Measurements from ENCODE around the gene PLEKHB2. TPM values are rescaled to one million over a fixed set of nuclear protein-coding genes. Genes with fewer than 3 reads are reported as not detected.

Gene PLEKHB2
- total and polyA plus RNA-seq, 10 of the 15 experiments (the other 5 are each of a cell fraction or from before 2014, with no cell fraction given), result 12.3 to 55.6 (median 26.2) TPM

GRCh38 chr2:131105950-131106801, 1.0 kb downstream of the PLEKHB2 start (continued):
- TF ChIP-seq ZNF592 (IDR thresholded peaks at IDR 0.05) (no peak), RUNX3 (IDR thresholded peaks at IDR 0.05; ENCODE audit: low read length) (no peak; the same call in 1 of the 2 replicates), TAF1 (IDR thresholded peaks at IDR 0.05; ENCODE audit: borderline replicate concordance, low read depth, low read length) (no peak), FOXK2 (IDR thresholded peaks at IDR 0.05) (peak; percentile 74), SMARCA5 (IDR thresholded peaks at IDR 0.05) (no peak), NFXL1 (IDR thresholded peaks at IDR 0.05; ENCODE audit: borderline replicate concordance) (no peak), STAT1 (conservative IDR thresholded peaks at IDR 0.05) (no peak), EED (IDR thresholded peaks at IDR 0.05; ENCODE audit: low read depth) (no peak), EZH2 (IDR thresholded peaks at IDR 0.05; ENCODE audit: borderline replicate concordance, control insufficient read depth, low read depth, low read length) (no peak), BRCA1 (IDR thresholded peaks at IDR 0.05; ENCODE audit: low read depth, low read length) (no peak), POLR2AphosphoS5 (IDR thresholded peaks at IDR 0.05; ENCODE audit: low read length) (peak; percentile 30; the same call in 1 of the 2 replicates), ZNF274 (IDR thresholded peaks at IDR 0.05; ENCODE audit: insufficient read depth, insufficient read length) (no peak), SUPT20H (IDR thresholded peaks at IDR 0.05; ENCODE audit: borderline replicate concordance, control insufficient read depth, low read depth, low read length) (no peak), CTCF (IDR thresholded peaks at IDR 0.05 in 2 of 3, conservative IDR thresholded peaks at IDR 0.05 in 1 of 3; ENCODE audit: control insufficient read depth in 2 of 3, extremely low read depth in 1 of 3, insufficient read depth in 1 of 3, low read depth in 3 of 3, low read length in 3 of 3) (no peak), SIX5 (IDR thresholded peaks at IDR 0.05; ENCODE audit: low read depth, low read length, severe bottlenecking) (no peak), MEF2B (IDR thresholded peaks at IDR 0.05; ENCODE audit: partially characterized antibody, poor library complexity, severe bottlenecking) (peak; percentile 6), SMAD1 (IDR thresholded peaks at IDR 0.05; ENCODE audit: low read depth, partially characterized antibody) (no peak), ZBED1 (IDR thresholded peaks at IDR 0.05; ENCODE audit: borderline replicate concordance) (no peak), NKRF (conservative IDR thresholded peaks at IDR 0.05) (peak; percentile 36; the same call in 1 of the 2 replicates)
- TF ChIP-seq, protein P1, sequence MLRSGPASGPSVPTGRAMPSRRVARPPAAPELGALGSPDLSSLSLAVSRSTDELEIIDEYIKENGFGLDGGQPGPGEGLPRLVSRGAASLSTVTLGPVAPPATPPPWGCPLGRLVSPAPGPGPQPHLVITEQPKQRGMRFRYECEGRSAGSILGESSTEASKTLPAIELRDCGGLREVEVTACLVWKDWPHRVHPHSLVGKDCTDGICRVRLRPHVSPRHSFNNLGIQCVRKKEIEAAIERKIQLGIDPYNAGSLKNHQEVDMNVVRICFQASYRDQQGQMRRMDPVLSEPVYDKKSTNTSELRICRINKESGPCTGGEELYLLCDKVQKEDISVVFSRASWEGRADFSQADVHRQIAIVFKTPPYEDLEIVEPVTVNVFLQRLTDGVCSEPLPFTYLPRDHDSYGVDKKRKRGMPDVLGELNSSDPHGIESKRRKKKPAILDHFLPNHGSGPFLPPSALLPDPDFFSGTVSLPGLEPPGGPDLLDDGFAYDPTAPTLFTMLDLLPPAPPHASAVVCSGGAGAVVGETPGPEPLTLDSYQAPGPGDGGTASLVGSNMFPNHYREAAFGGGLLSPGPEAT (IDR thresholded peaks at IDR 0.05; ENCODE audit: low read depth), result peak; percentile 51

Measured in GM12878 (cell line).